Measurements from ENCODE around the gene LHCGR.
"Not testable (repeated sequence)": the region's sequence is repeated elsewhere in the genome, so short reads cannot be mapped to it uniquely, and the experiment has no call there.

Gene LHCGR

DNA sequence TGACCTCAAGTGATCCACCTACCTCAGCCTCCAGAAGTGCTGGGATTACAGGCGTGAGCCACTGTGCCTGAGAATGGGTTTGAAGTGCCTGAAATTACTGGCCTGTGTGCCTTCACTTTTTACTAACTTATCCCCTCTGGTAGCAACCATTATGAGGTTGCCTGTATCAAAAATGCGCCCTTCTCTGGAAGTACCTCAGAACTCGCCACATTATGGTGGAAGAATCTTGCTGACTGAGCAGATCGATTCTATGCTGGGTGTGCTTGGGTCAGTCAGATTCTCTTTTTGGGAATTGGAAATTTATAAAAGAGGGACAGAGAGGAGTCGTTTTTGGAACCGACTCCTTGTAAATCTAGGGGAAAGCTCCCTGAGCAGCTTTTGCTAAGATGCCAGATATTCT lies 8.2 kb downstream of the LHCGR start:
- DNase-seq (ENCODE audit: low read depth in 3 of 3): no peak

DNA sequence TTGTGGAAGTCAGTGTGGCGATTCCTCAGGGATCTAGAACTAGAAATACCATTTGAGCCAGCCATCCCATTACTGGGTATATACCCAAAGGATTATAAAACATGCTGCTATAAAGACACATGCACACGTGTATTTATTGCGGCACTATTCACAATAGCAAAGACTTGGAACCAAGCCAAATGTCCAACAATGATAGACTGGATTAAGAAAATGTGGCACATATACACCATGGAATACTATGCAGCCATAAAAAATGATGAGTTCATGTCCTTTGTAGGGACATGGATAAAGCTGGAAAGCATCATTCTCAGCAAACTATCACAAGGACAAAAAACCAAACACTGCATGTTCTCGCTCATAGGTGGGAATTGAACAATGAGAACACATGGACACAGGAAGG lies 16.3 kb downstream of the LHCGR start:
- DNase-seq (ENCODE audit: low read depth in 3 of 3): not testable (repeated sequence)

DNA sequence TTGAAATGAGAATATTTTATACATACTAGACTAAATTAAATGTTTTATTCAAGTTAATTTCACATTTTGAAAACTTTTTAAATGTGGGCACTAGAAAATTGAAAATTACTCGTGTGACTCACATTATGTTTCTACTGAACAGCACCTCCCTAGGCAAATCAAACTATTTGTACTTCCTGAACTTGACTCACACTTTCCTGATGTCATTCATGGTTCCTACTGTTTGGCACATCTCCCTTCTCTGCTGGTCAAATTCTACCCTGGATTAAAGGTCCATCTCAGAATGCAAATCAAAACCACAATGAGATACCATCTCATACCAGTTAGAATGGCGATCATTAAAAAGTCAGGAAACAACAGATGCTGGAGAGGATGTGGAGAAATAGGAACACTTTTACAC lies 16.7 kb downstream of the LHCGR start:
- DNase-seq (ENCODE audit: low read depth in 3 of 3): no peak

DNA sequence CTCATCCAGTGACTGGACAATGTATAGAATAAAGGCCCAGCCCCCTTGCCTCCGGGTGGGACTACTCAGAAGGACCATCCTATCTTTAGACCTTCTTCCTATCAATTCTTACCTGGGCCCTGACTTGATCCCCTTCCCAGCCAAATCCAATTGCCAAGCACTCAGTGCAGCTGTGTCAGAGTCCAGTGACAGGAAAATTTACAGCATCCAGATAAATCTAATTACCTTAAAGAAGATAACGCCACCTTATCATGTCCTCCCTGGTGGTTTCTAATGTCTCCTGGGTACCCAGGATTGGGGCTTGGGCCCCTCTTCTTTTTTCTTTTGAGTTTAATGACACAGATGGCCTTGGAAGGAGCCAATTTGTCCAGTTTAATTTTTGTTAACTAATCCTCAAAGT lies 19.3 kb downstream of the LHCGR start:
- DNase-seq (ENCODE audit: low read depth in 3 of 3): no peak

DNA sequence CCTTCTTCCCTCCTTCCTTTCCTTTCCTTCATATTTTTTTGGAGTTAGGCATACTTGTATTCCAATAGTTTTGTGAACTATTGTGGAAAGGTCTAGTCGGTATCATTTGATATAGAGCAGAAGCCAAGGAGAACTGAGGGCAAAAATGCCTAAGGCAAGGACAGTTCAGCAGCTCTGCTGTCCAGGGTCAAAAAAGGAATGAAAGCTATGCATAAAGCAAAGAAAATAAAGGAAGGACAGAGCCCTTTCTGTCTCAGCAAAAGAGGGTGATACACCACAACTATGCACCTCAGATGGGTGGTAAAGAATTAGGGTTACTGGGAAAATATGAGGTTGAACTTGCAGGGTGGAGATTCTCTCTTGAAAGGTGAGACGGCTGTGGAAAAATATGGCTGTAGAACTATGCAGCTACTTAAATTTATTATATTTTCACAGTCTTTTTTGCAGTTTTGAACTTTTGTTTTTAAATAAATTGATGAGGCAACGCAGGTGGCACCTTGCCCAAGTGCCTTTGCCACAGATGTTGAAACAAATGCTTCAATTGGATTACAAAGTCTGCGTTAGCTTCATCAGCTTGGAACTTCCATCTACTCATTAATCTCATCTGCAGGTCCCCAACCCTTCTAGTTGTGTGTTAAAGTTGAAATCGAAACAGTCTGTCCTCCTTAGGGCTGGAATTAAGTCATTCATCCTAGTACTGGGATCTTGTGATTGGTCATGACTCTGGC lies 20.8 kb downstream of the LHCGR start:
- DNase-seq (ENCODE audit: low read depth in 3 of 3): no peak

DNA sequence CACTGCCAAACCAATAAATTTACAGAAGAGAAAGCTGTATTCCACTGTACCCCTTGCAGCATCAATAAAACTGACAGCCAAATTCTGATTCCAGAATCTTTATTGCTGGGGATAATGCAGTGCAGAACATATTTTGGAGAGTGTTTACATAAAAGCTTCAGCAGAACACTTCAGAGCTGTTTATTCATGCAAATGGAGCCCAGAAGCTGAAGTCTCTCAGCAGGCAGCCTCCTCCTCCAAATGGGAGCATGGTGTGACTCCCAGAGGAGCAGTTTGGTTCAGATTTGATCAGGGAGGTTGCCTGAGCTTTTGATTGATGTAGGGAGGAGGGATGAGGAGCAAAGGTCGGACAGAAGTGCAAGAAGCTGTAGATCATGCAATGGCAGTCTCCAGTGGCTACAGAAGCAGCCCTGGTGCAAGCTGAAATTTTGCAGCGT lies 22.4 kb downstream of the LHCGR start:
- DNase-seq (ENCODE audit: low read depth in 3 of 3): no peak

DNA sequence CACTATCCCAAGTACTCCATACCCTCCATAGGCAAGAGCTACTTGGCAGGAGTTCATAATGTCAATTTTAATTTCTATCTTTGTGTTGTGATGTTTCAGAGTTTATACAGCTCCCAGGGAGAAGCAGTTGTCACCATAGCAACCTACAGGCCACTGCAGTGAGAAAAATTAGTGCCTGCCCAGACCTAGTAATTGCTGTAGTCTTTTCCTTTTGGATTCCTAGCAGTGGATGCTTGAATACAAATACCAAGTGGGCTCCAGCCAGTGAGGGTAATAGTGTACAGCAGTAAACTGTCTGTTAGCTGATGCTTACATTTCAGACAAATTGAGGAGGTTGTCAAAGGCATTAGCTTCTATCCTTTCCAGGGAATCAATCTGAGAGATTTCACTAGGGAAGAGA lies 26.7 kb downstream of the LHCGR start:
- no peak for DNase-seq (ENCODE audit: low read depth in 3 of 3)

DNA sequence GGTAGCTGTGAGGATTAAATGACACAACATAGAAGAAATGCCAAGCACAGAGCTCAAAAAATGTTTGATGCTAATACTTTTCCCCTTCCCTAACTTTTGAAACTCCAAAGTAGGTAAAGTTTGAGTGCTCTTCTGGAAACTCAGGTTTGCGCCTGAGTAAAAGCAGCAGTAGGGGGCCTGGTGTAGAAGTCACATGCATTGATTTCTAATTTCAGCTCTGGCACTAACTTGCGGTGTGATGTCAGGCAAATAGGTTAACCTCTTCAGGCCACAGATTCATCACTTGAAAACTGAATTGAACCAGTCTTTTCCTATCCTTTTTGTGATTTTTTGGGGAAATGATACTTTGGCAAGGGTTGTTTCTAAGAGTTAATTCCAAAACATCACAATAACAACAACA lies 27.2 kb downstream of the LHCGR start:
- no peak for DNase-seq (ENCODE audit: low read depth in 3 of 3)

DNA sequence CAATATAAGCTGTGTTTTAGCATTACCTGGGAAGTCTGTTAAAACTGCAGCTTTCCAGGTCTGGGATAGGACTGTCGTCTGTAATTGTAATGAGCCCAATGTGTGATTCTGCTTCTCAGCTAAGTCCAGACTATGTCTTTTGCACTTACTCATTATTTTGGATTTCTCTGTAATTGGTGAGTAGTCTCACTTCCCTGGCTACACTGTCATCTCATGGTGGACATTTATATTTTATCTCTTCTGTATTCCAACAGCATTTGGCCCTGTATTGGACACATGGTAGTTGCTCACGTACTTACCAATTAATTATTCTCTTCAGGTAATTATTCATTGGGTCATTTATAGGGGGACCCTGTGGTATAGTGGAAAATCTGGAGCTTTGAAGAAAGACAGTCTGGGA lies 28.0 kb downstream of the LHCGR start:
- no peak for DNase-seq (ENCODE audit: low read depth in 3 of 3)

DNA sequence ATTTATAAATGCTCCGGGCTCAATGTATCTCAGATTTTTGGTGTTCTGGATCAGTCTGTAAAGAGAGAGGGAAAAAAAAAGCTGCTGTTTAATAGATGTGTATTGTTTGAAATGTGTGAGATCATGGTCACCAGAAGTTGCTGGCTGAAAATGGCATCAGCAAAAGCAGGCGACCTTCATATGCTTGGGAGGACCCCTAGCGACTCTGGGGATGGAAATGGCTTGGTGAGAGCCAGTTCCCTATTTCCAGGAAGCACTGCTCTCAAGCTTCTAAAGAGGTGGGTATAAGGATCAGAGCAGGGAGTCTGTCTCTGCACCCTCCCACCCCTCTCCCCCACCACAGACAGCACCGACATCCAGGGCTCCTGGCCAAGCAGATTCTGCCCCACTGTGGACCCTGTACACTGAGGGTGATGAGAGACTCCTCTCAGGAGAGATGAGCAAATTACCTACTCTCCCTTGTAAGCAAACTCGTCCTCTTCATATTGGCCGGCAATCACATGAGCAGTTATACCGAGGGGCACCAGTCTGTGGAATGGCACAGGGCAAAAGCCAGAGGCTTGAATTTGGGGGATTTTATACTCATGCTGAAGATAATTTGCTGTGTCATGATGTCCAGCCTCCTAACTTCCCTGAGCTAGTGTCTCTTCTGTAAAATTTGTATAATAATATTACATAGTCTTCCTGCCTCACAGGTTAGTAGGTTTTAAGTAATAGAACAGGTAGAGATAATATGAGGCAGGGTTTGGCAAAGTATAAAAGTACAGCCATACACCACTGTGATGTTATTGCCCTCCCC lies 29.6 kb downstream of the LHCGR start:
- no peak for DNase-seq (ENCODE audit: low read depth in 3 of 3)

DNA sequence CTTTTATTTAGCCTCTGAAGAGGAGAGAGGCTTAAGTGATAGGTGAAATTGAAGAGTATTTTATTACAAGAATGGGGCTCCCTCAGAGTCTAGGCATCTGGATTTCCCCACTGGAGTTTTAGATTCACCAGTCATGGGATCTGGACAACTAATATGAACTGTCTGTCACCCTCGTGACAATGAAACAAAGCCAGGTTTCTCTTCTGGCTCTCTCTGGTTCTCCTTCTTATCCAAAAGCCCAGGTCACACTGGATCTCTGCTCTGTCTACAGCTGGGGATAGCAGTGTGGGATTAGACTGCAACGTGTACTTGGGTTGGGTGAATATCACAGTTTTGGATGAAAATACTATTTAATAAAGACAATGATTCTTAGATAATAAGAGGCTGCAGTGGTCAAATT lies 31.2 kb downstream of the LHCGR start:
- DNase-seq (ENCODE audit: low read depth in 3 of 3): no peak

DNA sequence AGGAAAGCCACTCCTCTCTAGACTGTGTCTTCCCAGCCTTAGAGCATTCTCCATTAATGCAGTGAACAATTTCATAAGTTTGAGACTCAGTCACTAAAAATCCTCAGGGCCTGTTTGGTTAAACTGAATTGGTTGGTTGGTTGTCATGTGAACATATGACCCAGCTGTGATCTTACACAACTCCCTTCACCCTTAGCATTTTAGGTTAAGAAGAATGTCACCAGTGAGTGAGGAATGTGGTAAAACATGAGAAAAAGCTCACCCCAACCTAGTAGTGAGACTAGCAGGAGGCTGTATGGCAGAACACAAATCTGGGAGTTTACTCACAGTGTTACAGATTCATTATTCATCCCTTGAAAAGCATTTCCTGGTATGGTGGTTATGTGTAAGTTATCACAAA lies 32.4 kb downstream of the LHCGR start:
- no peak for DNase-seq (ENCODE audit: low read depth in 3 of 3)

DNA sequence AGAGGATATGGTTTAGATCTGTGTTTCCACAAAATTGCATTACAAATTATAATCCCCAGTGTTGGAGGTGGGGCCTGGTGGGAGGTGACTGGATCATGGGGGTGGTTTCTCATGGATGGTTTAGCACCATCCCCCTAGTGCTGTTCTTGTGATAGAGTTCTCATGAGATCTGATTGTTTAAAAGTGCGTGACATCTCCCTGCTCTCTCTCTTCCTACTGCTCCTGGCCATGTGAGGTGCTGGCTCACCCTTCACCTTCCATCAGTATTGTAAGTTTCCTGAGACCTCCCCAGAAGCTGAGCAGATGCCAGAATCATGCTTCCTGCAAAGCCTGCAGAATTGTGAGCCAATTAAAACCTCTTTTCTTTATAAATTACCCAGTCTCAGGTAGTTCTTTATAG lies 33.1 kb downstream of the LHCGR start:
- no peak for DNase-seq (ENCODE audit: low read depth in 3 of 3)

DNA sequence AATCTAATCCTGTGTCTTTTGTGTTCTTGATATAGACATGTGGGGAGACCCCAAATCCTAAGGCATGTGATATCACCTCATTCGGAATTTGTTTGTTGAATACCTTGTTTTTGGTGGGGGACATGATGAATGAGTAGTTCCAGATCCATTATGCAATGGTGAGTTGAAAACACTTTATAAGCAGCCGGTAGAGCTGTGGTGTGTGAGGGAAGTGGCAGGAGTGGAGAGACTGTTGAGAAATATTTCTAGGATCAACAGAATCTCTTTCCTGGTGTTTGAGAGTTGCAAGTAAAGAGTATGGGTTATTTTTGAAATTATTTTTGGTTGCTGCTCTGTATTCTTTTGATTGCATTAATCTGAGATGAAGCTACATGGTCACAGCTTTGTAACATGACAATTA lies 34.4 kb downstream of the LHCGR start:
- no peak for DNase-seq (ENCODE audit: low read depth in 3 of 3)

DNA sequence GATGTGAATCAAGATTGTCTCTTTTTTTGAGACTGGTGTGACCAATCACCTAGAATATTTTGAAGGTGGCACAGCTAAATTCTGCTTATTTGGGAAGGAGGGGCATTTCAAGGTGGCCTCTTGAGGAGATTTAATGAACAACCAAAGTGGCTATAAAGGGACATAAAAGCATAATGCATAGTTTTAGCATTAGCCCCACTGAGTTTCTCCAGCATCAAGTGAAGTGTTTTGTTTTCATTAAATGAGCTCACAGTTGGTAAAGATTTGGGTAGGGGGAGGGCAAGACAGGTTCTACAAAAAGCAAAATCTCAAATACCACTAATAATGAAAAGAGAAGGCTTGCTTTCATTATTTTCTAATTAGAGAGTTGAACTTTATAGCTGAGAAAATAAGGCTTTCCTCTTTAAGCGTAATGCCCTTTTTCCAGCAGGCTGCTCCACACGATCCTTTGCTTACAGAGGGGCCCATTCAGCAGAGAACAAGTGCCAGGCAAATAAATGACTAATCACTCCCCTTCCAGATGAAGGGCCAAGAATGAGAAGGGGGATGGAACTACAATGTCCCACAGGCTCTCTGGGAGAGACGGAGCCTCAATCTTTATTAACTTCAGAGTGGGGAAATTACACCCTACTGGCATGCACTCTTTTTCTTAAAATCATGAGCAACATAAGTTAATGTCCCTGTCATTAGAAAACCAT lies 35.9 kb downstream of the LHCGR start:
- no peak for DNase-seq (ENCODE audit: low read depth in 3 of 3)

DNA sequence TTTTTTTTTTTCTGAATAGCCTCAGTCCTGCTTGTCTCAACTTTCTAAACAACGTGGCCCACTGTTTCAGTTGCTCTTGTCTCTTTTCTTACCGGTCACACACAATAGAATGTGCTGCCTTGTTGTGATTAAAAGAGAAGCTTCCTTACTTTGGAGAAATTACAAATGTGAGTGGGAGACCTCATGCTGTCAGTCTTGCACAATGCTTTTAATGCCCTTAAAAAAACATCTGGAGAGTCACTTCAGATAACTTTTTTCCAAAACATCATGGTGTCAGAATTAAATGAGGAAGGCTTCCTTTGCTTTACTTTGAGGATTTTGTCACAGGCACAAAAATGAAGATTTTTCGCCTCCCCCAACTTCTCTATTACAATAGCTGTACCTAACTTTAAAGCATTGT lies 37.7 kb downstream of the LHCGR start:
- DNase-seq (ENCODE audit: low read depth in 3 of 3): no peak

DNA sequence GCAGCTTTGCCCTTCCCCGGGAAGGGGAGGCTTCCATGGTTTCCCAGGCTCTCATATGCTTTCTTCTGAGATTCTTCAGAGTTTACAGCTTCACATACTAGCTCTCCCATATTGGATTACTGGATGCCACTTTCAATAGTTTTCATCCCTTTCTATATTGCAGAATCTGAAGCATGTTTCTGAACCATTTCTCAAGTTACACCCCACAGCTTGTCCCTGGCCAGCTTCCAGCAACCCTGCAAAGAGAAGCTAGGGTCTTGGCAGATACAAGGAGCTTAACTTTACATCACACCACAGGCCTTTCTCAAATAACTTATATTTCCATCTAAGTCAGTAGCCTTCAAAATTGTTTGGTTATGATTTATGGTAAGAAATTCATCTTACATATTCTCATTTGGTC lies 39.6 kb downstream of the LHCGR start:
- DNase-seq (ENCODE audit: low read depth in 3 of 3): no peak

DNA sequence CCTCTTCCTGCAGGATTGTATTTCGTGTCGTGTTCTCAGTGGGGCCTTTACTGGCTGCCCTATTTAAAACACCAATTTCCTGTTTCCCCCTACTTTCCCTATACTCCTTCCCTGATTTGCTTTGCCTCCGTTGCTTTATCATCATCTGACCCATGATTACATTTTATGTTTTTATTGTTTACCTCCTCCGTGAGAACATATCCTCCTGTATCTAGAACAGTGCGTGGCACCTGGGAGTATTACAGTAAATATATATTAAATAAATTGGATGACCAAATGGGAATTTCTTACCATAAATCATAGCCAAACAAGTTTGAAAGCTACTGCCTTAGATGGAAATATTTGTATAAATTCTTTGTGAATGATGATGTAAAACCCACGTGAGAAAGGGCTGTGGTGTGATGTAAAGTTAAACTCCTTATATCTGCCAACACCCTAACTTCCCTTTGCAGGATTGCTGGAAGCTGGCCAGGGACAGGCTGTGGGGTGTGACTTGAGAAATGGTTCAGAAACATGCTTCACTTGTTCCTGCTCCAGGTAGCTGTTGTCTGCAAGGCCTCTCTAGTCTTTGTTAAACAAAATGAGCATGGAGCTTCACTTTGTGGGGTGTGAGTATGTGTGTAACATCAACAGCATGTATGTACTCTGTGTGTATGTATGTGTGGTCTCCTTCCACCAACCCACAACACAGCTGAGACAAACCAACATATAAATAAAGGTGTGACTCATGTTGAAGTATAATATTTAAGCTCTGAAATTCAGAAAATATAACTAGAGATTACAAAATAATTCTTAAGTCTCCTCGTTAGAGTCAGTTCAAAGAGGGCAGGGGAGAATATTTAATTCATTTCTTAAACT lies 40.3 kb downstream of the LHCGR start:
- no peak for DNase-seq (ENCODE audit: low read depth in 3 of 3)

DNA sequence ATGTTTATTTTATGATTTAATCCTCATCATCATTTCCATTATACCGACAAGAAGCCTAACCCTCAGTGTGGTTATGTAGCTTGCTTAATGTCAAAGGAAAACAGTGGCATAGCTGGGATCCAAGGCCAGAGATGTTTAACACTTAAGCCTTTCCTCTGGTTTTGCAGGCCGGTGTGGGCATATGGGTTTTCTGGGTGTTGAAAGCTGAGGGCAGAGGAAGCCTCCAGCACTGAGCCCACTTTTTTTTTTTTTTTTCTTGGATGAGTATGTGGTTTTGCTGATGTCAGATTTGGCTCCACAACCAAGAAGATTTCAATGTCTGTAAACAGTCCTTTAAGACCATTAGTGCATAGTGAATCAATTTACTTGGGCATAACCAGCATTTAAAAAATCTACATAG lies 41.3 kb downstream of the LHCGR start:
- DNase-seq (ENCODE audit: low read depth in 3 of 3): no peak

DNA sequence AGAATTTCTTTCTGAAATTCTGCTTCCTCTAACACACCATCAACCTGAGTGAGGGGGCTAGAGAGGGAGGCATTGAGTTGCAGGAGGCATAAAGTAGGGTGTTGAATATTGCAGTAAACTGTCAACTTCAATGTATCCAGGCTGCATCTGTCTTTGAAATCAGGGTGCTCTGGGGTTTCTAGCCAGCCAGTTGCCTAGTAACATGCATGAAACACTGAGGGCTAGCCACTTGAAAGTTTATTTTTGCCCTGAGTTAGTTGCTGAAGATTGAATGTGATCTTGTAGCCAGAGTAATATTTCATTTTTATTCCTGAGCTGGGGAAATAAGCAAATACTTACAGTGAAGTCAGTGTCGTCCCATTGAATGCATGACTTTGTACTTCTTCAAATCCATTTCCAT lies 41.9 kb downstream of the LHCGR start:
- no peak for DNase-seq (ENCODE audit: low read depth in 3 of 3)

DNA sequence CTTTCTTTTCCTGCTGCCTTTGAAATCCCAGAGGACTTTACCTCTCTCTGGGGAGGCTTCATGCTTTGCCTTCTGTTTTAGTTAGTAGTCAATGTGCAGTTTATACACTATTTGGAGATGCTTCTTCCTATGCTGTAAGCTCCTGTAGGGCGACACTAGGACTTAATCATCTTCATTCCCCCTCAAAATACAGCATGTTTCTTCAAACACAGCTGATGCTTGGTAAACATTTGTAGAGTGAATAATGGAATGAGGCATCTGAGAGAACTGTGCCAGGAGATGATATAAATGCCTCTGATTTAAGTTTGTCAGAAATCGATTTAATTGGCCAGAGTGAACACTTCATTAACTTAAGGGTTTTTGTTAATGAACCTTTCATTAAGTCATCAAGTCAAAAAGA lies 43.4 kb downstream of the LHCGR start:
- no peak for DNase-seq (ENCODE audit: low read depth in 3 of 3)

DNA sequence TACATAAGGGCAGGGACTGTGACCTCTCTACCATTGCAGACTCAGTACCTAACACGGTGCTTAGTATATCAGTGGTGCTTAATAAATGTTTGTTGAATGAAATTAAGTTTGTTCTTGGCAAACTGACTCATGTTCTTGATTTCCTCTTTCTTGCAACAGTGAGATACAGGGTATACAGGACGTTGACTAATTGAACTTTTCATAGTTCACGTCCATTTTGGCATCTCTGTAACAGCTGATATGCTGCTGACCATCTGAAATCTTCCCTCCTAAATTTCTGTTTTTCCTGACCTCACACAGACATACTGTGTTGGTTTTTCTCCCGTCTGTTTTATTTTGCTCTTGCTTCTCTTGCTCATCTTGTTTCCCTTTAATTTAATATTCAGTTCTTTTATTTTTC lies 44.2 kb downstream of the LHCGR start:
- no peak for DNase-seq (ENCODE audit: low read depth in 3 of 3)

All from stimulated activated CD4-positive, alpha-beta T cell treated with anti-CD3 and anti-CD28 coated beads, TNF-alpha, amount 100 ng/mL, for 24 hours (primary cell).